C4-2B (cell line): ENCODE results near the gene CD160.

Source experiments
- H3K27ac ChIP-seq: fragments of 450-650 bp; 2 replicates; pipeline ENCODE4 v1.5.1; 2017
- ZFX ChIP-seq: fragments of 450-650 bp; IDR thresholded peaks from 2 replicates; pipeline ENCODE4 v1.6.1; 2017
- TF ChIP-seq, protein P1 (sequence below): fragments of 450-650 bp; conservative IDR thresholded peaks from 2 replicates; pipeline ENCODE4 v1.5.1; 2017; ENCODE audit warnings: mild to moderate bottlenecking

Gene CD160

DNA sequence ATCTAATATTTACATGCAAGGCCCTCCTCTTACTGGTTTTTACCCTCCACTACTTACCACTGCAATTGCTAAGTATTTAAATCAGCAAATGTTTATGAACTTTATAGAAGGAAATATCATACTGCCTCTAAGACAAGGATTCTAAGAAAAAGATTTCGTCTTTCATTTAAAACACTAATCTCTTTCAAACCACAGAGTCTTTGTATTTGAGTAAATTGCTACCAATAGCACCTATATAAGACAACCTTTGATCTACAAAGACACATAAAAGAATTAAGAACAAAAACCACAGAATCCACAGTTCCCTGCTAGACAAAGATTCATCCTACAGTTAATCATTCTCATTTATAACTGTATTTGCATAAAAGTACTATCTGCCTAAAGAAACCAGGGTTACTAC lies 67.0 kb downstream of the CD160 start:
- H3K27ac ChIP-seq, result no peak overlapping the region
- no peak for TF ChIP-seq ZFX
- TF ChIP-seq, protein P1, sequence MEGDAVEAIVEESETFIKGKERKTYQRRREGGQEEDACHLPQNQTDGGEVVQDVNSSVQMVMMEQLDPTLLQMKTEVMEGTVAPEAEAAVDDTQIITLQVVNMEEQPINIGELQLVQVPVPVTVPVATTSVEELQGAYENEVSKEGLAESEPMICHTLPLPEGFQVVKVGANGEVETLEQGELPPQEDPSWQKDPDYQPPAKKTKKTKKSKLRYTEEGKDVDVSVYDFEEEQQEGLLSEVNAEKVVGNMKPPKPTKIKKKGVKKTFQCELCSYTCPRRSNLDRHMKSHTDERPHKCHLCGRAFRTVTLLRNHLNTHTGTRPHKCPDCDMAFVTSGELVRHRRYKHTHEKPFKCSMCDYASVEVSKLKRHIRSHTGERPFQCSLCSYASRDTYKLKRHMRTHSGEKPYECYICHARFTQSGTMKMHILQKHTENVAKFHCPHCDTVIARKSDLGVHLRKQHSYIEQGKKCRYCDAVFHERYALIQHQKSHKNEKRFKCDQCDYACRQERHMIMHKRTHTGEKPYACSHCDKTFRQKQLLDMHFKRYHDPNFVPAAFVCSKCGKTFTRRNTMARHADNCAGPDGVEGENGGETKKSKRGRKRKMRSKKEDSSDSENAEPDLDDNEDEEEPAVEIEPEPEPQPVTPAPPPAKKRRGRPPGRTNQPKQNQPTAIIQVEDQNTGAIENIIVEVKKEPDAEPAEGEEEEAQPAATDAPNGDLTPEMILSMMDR, result no peak

DNA sequence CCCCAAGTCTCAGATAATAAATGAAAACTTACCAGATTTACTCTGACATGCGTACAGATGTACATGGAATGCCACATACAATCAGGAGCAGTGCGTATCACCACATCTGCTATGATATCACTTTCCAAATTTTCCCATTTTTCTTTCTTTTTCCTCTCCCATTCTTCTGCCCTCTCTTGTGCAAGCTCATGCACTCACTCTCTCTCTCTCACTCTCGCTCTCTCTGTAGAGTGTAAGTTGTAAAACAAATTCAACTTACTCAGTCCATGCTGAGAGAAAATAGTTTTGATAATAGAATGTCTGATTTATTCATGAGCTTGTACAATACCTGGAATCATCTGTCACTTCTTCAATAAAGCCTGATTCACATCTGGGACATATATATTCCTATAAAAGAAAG lies 69.3 kb downstream of the CD160 start:
- TF ChIP-seq, protein P1, result no peak
- TF ChIP-seq ZFX, result no peak
- no peak overlapping the region for H3K27ac ChIP-seq
